ENCODE data around the gene CSF1R. TPM values are rescaled to one million over a fixed set of nuclear protein-coding genes. Genes with fewer than 3 reads are reported as not detected.
"Not testable (repeated sequence)": the region's sequence is repeated elsewhere in the genome, so short reads cannot be mapped to it uniquely, and the experiment has no call there.

CSF1R gene
- total RNA-seq, 2 donors from 2014 or later: not detected

GRCh38 chr5:150092159-150092787, 5.9 kb upstream of the CSF1R start:
- 90 to 94% methylated on average over 2 to 3 of the region's 3 CpGs for WGBS, 2 experiments (ENCODE audit: insufficient coverage in 1 of 2, insufficient read length in 1 of 2)
- TF ChIP-seq, protein P1, sequence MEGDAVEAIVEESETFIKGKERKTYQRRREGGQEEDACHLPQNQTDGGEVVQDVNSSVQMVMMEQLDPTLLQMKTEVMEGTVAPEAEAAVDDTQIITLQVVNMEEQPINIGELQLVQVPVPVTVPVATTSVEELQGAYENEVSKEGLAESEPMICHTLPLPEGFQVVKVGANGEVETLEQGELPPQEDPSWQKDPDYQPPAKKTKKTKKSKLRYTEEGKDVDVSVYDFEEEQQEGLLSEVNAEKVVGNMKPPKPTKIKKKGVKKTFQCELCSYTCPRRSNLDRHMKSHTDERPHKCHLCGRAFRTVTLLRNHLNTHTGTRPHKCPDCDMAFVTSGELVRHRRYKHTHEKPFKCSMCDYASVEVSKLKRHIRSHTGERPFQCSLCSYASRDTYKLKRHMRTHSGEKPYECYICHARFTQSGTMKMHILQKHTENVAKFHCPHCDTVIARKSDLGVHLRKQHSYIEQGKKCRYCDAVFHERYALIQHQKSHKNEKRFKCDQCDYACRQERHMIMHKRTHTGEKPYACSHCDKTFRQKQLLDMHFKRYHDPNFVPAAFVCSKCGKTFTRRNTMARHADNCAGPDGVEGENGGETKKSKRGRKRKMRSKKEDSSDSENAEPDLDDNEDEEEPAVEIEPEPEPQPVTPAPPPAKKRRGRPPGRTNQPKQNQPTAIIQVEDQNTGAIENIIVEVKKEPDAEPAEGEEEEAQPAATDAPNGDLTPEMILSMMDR (conservative IDR thresholded peaks at IDR 0.05): no peak
- Mint-ChIP-seq H3K27ac (no peak overlapping the region), H3K4me1 (no peaks in the 10 kb centered on the region), H3K9me3 (no peaks in the 10 kb centered on the region), H3K36me3 (ENCODE audit: low read depth) (no peaks in the 10 kb centered on the region), H3K4me3 (no peak overlapping the region), H3K27me3 (ENCODE audit: insufficient read depth) (peaks cover 29% of the 10 kb centered on the region)
- Histone ChIP-seq H3K9me3 (ENCODE audit: control insufficient read depth, low read length) (no peaks in the 10 kb centered on the region), H3K4me1 (ENCODE audit: control insufficient read depth, insufficient read depth, low read length) (no peaks in the 10 kb centered on the region), H3K27ac (ENCODE audit: low read depth, low read length) (no peak overlapping the region), H3K36me3 (ENCODE audit: control insufficient read depth, insufficient read depth, low read length) (no peaks in the 10 kb centered on the region), H3K27me3 (ENCODE audit: control insufficient read depth, insufficient read depth, low read length, poor library complexity, severe bottlenecking) (peaks cover 31% of the 10 kb centered on the region), H3K4me3 (ENCODE audit: low read length) (no peak overlapping the region), H3K9ac (ENCODE audit: extremely low read depth, low read length, poor library complexity, severe bottlenecking) (no peak overlapping the region)
- DNase-seq: no peak

GRCh38 chr5:150085191-150085912, 1.0 kb downstream of the CSF1R start:
- no peak for DNase-seq
- TF ChIP-seq, protein P1 (conservative IDR thresholded peaks at IDR 0.05): no peak
- Histone ChIP-seq H3K27me3 (ENCODE audit: control insufficient read depth, insufficient read depth, low read length, poor library complexity, severe bottlenecking) (peaks cover 11% of the 10 kb centered on the region), H3K9ac (ENCODE audit: extremely low read depth, low read length, poor library complexity, severe bottlenecking) (no peak overlapping the region), H3K4me1 (ENCODE audit: control insufficient read depth, insufficient read depth, low read length) (peaks cover 19% of the 10 kb centered on the region), H3K9me3 (ENCODE audit: control insufficient read depth, low read length) (no peaks in the 10 kb centered on the region), H3K27ac (ENCODE audit: low read depth, low read length) (no peak overlapping the region), H3K4me3 (ENCODE audit: low read length) (no peak overlapping the region), H3K36me3 (ENCODE audit: control insufficient read depth, insufficient read depth, low read length) (no peaks in the 10 kb centered on the region)
- peaks cover 16% of the 10 kb centered on the region for H3K27me3 Mint-ChIP-seq (ENCODE audit: insufficient read depth)
- no peaks in the 10 kb centered on the region for H3K36me3 Mint-ChIP-seq (ENCODE audit: low read depth)
- no peaks in the 10 kb centered on the region for H3K9me3 Mint-ChIP-seq
- peaks cover 19% of the 10 kb centered on the region for H3K4me1 Mint-ChIP-seq
- no peak overlapping the region for H3K27ac Mint-ChIP-seq
- H3K4me3 Mint-ChIP-seq: no peak overlapping the region
- WGBS, 2 experiments (ENCODE audit: insufficient coverage in 1 of 2, insufficient read length in 1 of 2): 88 to 91% methylated on average over 6 to 7 of the region's 7 CpGs

GRCh38 chr5:150084754-150085153, 1.6 kb downstream of the CSF1R start:
- not testable (repeated sequence) for H3K9me3 Mint-ChIP-seq; H3K27ac Mint-ChIP-seq; H3K27ac ChIP-seq (ENCODE audit: low read depth, low read length); H3K9ac ChIP-seq (ENCODE audit: extremely low read depth, low read length, poor library complexity, severe bottlenecking); H3K36me3 ChIP-seq (ENCODE audit: control insufficient read depth, insufficient read depth, low read length); H3K9me3 ChIP-seq (ENCODE audit: control insufficient read depth, low read length); H3K4me3 Mint-ChIP-seq; H3K4me3 ChIP-seq (ENCODE audit: low read length); DNase-seq; H3K36me3 Mint-ChIP-seq (ENCODE audit: low read depth); H3K27me3 ChIP-seq (ENCODE audit: control insufficient read depth, insufficient read depth, low read length, poor library complexity, severe bottlenecking)
- Mint-ChIP-seq H3K27me3 (ENCODE audit: insufficient read depth) (peaks cover 15% of the 10 kb centered on the region), H3K4me1 (peaks cover 19% of the 10 kb centered on the region)
- WGBS, 2 experiments (ENCODE audit: insufficient coverage in 1 of 2, insufficient read length in 1 of 2): 91 to 95% methylated on average over 5 to 6 of the region's 6 CpGs
- peaks cover 19% of the 10 kb centered on the region for H3K4me1 ChIP-seq (ENCODE audit: control insufficient read depth, insufficient read depth, low read length)

Measured in endodermal cell (in vitro differentiated cells).